GM23338 (cell line): ENCODE results near the gene EPGN. TPM values are rescaled to one million over a fixed set of nuclear protein-coding genes. Genes with fewer than 3 reads are reported as not detected.

ENCODE experiments used
- polyA plus RNA-seq: library from polyadenylated mRNA; unstranded; fragments of >200 nt; fragmentation: Nextera tagmentation; extraction: Ambion mirVana; gene quantifications from 2 replicates; pipeline ENCODE4 v1.2.1, GENCODE V29; 2016
- total RNA-seq: library from RNA; depleted of rRNA; stranded (reverse); fragments of >200 nt; shearing (Covaris generic); gene quantifications from 2 replicates; pipeline ENCODE4 v1.2.3, GENCODE V29; 2014; rRNA removed

Gene EPGN
- total and polyA plus RNA-seq, 2 experiments from 2014 or later, result not detected

Other genes starting within 250 kb of the EPGN start
- gene CXCL2, start 209.3 kb upstream of the EPGN start, total RNA-seq, result 4.2 and 7.8 TPM in 2 replicates
- gene CXCL2, start 209.3 kb upstream of the EPGN start, polyA plus RNA-seq, result 3.3 TPM in 2 replicates
- 24.4 and 29.2 TPM in 2 replicates for gene MTHFD2L, start 150.4 kb upstream of the EPGN start, total RNA-seq
- 35.2 and 35.7 TPM in 2 replicates for gene MTHFD2L, start 150.4 kb upstream of the EPGN start, polyA plus RNA-seq
- 4.2 TPM in 1 of 2 replicates, not detected in the other for gene EREG, start 56.7 kb downstream of the EPGN start, total RNA-seq
- gene EREG, start 56.7 kb downstream of the EPGN start, polyA plus RNA-seq, result not detected in 2 replicates
- not detected in 2 replicates for gene AREG, start 136.7 kb downstream of the EPGN start, total RNA-seq
- 0.45 TPM in 1 of 2 replicates, not detected in the other for gene AREG, start 136.7 kb downstream of the EPGN start, polyA plus RNA-seq